Measurements from ENCODE around the gene POLE.

DNA sequence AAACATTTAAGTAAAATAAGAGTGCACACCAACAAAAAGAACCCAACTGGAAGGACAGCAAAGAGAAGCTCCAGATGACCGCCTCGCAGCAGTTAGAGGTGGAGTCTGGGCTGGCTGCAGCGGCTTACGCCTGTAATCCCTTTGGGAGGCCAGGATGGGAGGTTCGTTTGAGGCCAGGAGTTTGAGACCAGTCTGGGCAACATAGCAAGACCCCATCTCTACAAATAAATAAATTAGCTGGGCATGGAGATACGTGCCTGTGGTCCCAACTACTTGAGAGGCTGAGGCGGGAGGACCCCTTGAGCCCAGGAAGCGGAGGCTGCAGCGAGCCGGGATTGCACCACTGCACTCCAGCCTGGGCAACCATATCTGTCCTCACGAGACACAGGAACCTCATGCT, 92.0 kb downstream of the POLE start:
- TF ChIP-seq, protein P1, sequence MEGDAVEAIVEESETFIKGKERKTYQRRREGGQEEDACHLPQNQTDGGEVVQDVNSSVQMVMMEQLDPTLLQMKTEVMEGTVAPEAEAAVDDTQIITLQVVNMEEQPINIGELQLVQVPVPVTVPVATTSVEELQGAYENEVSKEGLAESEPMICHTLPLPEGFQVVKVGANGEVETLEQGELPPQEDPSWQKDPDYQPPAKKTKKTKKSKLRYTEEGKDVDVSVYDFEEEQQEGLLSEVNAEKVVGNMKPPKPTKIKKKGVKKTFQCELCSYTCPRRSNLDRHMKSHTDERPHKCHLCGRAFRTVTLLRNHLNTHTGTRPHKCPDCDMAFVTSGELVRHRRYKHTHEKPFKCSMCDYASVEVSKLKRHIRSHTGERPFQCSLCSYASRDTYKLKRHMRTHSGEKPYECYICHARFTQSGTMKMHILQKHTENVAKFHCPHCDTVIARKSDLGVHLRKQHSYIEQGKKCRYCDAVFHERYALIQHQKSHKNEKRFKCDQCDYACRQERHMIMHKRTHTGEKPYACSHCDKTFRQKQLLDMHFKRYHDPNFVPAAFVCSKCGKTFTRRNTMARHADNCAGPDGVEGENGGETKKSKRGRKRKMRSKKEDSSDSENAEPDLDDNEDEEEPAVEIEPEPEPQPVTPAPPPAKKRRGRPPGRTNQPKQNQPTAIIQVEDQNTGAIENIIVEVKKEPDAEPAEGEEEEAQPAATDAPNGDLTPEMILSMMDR (IDR thresholded peaks at IDR 0.05) = no peak
- no peak for TF ChIP-seq POLR2A (IDR thresholded peaks at IDR 0.05)

Data from heart left ventricle (tissue), 13 donors.